Fibroblast of skin of right quadriceps (primary cell): Measurements from ENCODE around the gene CCL24.
"Not testable (repeated sequence)": the region's sequence is repeated elsewhere in the genome, so short reads cannot be mapped to it uniquely, and the experiment has no call there.

ENCODE experiments used
- DNase-seq: peaks from one replicate; pipeline ENCODE4 v3.0.0-alpha.2; 2013

Gene CCL24

GRCh38 chr7:75813781-75814236, at the start of gene CCL24:
CCL24 (minus strand) TSS chr7:75813806; CDS start chr7:75813715, 91 bp downstream.
- no peak for DNase-seq

- no peak for DNase-seq
Observed at GRCh38 chr7:75861636-75862035, 48.0 kb upstream of the CCL24 start.

- DNase-seq = no peak
Observed at GRCh38 chr7:75858410-75858809, 44.8 kb upstream of the CCL24 start.

- no peak for DNase-seq
Observed at GRCh38 chr7:75856536-75856935, 42.9 kb upstream of the CCL24 start.

- not testable (repeated sequence) for DNase-seq
Observed at GRCh38 chr7:75854813-75855345, 41.3 kb upstream of the CCL24 start.

GRCh38 chr7:75854233-75854632, 40.6 kb upstream of the CCL24 start:
- peak; percentile 35 for DNase-seq

- no peak for DNase-seq
Observed at GRCh38 chr7:75850235-75850634, 36.6 kb upstream of the CCL24 start.

- no peak for DNase-seq
Observed at GRCh38 chr7:75849573-75849972, 36.0 kb upstream of the CCL24 start.

GRCh38 chr7:75847707-75848106, 34.1 kb upstream of the CCL24 start:
- DNase-seq = no peak

GRCh38 chr7:75845132-75845531, 31.5 kb upstream of the CCL24 start:
- DNase-seq = not testable (repeated sequence)

- no peak for DNase-seq
Observed at GRCh38 chr7:75844158-75844557, 30.6 kb upstream of the CCL24 start.

GRCh38 chr7:75843613-75844116, 30.1 kb upstream of the CCL24 start:
- DNase-seq = no peak

GRCh38 chr7:75842836-75843446, 29.3 kb upstream of the CCL24 start:
- DNase-seq = peak; percentile 87

GRCh38 chr7:75840029-75840428, 26.4 kb upstream of the CCL24 start:
- DNase-seq = no peak

- DNase-seq = not testable (repeated sequence)
Observed at GRCh38 chr7:75838281-75838930, 24.8 kb upstream of the CCL24 start.

- no peak for DNase-seq
Observed at GRCh38 chr7:75836798-75837197, 23.2 kb upstream of the CCL24 start.

- no peak for DNase-seq
Observed at GRCh38 chr7:75835688-75836285, 22.2 kb upstream of the CCL24 start.

- DNase-seq = peak; percentile 31
Observed at GRCh38 chr7:75833662-75834061, 20.1 kb upstream of the CCL24 start.

GRCh38 chr7:75830978-75831377, 17.4 kb upstream of the CCL24 start:
- no peak for DNase-seq

- peak; percentile 59 for DNase-seq
Observed at GRCh38 chr7:75829656-75830055, 16.1 kb upstream of the CCL24 start.

- no peak for DNase-seq
Observed at GRCh38 chr7:75823198-75823910, 9.7 kb upstream of the CCL24 start.

GRCh38 chr7:75820688-75821087, 7.1 kb upstream of the CCL24 start:
- no peak for DNase-seq

- no peak for DNase-seq
Observed at GRCh38 chr7:75819711-75820110, 6.1 kb upstream of the CCL24 start.
